Retina (tissue), 1 donor: ENCODE results near the gene POM121C.
"Not testable (repeated sequence)": the region's sequence is repeated elsewhere in the genome, so short reads cannot be mapped to it uniquely, and the experiment has no call there.

ENCODE experiments used
- DNase-seq: peaks from one replicate; pipeline ENCODE4 v3.0.0-alpha.2; 2016

The POM121C gene

DNA sequence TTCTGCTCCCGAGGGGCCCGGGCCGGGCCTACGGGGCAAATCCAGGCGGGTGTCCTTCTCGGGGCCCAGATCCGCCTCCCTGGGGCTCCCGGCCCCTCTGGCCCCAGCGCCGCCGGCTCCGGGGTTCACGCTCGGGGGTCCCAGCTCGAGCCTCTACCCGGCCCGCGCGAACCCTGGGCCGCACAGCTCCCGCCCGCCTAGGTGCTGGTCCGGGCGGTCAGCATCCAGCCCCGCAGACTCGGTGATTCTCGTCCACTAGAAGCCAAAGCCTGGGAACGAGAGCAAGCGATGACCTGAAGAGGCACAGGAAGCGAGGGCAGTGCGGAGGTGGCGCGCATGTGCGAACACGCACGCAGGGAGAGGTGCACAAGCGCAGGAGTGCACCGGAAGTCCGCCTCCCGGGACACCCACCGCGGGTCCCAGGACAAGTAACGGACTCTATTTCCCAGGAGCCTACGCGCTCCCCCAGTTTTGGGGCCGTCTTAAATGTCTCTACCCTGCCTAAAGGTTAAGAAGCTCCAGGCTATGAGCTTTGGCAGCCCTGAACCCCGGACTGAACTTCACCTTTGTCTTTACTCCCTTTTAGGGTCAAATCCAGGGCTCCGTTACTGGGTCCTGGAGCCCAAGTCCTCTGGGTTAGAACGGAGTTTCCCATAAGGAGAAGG, at the start of gene POM121C:
Gene POM121C, minus strand, starts transcription at position 321 of the 665 bp plus-strand sequence. CDS start 44,803 bp downstream, outside the sequence.
- peak; percentile 92 for DNase-seq

DNA sequence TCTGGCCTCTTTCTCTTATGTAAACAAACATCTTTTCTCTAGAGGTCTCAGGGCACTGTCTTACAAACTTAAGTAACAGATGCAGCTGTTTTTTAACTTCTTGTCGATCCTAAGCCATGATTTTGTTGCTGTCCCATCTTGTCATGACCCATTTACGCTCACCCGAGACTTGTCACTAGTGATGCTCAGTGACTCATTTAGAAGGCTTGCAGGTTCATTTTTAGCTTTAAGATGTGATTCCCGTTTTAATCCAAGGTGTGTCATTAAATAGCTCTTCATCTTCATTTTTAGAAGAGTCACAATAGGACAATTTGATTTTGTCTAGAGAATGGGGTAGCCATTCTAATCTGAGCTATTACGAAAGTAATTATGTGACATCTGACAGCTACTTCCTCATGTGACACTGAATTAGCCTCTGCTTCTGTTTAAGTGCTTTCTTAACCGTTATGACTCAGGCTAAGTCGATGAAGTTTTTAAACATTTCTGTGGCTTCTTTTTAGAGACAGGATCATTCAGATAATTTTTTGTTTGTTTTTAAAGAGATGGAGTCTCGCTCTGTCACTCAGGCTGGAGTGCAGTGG, 48.7 kb upstream of the POM121C start:
- DNase-seq = no peak

DNA sequence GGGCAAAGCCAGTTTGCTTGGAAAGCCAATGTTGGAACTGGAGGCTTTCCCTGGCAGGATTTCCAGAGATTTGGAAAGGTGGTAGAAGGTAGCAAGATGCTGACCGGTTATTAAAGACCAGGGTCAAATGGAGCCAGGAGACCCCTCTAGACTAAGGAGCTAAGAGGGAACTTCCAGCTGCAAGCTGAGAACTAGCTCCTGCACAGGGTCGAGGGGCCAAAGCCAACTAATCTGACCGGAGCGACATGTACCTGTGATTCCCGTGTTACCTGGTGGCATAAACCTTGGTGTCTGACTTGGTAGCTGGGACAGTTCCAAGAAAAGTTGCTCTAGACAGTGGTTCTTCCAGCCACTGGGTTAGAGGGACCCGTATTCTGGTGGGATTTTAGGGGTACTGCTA, 47.8 kb upstream of the POM121C start:
- DNase-seq = no peak

DNA sequence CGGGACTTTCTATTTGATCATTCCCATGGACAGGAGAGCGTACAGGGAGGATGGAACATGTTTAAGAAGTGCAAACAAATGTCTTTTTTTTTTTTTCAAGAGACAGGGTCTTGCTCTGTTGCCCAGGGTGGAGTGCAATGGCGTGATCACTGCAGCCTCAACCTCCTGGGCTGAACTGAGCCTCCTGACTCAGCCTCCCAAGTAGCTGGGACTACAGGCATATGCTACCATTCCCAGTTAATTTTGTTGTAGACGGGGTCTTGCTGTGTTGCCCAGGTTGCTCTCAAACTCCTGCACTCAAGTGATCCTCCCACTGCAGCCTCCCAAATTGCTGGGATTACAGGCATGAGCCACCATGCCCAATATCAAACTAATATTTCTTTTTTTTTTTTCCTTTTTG, 46.5 kb upstream of the POM121C start:
- no peak for DNase-seq

DNA sequence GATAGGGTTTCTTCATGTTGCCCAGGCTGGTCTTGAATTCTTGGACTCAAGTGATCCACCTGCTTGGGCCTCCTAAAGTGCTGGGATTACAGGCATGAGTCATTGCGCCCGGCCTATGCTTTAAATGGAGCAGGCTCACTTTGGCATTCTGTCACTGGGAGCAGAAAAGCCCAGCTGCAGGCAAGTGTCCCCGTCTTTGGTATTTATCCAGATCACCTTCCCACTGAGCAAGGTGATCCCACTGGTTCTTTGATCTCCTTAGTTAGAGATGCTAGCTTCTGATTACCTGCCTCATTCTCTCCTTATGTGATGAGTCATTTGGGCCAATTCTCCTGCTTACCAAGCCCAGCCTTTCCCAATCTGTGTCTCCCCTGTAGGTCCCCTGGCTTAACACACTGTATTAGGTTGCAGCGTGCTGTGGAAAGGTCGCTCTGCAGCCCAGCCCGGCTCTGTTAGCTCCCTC, 45.3 kb upstream of the POM121C start:
- no peak for DNase-seq

DNA sequence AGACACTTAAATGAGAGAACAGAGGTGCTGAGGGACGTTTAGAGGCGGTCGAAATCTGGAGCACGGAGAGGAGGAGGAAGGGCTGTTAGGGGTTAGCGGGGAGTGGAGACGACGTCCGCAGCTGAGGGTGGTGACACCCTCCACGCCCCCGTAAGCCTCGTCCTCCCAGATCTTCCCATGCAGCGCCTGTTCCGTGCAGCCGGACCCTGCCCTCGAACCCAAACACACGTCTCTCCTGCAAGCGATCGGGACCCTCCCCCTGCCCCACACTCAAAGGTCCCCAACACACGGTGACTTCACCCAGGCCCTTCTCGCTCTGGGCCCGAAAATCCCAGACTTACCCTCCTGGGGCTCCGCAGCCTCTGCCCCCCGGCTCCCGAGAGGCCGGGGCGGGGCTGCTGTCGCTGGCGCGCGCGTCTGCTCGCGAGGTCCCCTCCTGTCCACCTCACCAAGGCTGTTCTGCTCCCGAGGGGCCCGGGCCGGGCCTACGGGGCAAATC, 41.2 kb upstream of the POM121C start:
- peak; percentile 53 for DNase-seq

DNA sequence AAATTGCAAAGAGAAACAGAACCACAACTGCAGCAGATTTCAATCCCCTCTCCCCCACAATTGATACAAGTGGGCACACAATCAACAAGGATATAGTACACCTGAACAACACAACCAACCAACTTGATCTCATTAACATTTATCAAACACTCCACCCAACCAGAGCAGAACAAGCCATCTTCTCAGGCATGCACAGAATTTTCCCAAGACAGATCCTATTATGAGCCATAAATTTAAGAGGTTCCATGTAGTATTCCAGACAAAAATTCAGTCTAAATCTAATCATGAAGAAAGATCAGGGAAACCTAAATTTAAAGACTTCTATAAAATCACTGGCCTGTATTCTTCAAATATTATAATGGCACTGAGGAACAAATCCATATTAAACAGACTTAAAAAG, 35.6 kb upstream of the POM121C start:
- DNase-seq = not testable (repeated sequence)

DNA sequence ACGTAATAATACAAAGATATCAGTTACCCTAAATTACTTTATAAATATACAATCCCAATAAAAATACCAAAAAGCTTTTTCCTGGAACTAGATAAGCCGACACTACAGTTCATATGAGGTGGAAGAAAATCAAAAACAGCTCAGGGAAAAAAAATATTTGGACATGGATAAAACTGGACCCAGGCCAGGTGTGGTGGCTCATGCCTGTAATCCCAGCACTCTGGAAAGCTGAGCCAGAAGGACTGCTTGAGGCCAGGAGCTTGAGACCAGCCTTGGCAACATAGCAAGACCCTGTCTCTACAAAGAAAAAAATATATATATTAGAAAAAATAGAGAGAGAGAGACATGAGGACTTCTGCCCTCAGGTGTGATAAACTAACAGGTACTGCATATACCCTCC, 32.7 kb upstream of the POM121C start:
- not testable (repeated sequence) for DNase-seq

DNA sequence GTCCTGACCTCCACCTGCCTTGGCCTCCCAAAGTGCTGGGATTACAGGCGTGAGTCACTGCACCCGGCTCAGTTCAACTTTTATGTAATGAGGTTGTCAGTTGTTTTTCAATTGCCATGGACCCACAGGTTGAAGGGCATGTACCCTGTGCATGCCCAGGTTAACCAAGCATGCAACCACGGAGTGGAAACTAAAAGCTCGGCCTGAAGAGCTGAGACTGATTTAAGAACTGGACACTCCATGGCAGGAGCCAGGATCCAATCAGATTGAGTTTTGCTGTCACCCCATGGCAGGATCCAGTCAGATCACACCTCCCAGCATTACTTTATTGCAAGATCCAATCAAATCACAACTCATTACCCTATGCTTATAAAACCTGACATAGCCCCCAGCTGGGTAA, 22.9 kb upstream of the POM121C start:
- DNase-seq = not testable (repeated sequence)

DNA sequence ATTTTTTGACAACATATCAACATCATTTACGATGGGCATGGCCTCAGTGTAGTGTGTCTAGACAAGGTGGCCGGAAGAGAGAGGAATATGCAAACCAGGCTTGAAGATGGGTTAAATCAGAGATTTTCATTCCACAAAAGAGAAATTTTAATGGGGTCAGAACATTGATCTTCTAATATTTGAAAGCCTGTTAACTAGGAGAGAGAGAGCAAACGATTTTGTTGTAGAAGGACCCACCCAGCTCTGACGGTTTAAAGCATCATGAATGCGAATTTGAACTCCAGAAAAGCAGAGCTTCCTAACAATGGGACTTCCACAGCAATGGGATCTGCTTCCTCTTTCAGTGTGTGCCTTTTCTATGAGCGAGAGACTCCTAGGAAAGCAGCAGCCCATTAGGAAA, 5.9 kb upstream of the POM121C start, which contains the start of gene SPDYE5:
Gene SPDYE5, plus strand, starts transcription at position 301 of the 400 bp plus-strand sequence. CDS start 1,728 bp downstream, outside the sequence.
- not testable (repeated sequence) for DNase-seq

DNA sequence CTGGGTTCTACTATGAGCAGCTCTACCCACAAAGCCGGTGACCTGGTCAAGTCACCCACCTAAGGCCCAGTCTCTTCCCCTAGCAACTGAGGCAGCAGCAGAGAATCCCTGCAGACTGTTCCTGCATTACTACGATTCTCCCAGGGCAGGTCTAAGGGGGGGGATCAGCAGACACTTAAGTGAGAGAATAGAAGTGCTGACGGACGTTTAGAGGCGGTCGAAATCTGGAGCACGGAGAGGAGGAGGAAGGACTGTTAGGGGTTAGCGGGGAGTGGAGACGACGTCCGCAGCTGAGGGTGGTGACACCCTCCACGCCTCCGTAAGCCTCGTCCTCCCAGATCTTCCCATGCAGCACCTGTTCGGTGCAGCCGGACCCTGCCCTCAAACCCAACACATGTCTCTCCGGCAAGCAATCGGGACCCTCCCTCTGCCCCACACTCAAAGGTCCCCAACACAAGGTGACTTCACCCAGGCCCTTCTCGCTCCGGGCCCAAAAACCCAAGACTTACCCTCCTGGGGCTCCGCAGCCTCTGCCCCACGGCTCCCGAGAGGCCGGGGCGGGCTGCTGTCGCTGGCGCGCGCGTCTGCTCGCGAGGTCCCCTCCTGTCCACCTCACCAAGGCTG, 632 bp downstream of the POM121C start:
- DNase-seq = peak; percentile 50

DNA sequence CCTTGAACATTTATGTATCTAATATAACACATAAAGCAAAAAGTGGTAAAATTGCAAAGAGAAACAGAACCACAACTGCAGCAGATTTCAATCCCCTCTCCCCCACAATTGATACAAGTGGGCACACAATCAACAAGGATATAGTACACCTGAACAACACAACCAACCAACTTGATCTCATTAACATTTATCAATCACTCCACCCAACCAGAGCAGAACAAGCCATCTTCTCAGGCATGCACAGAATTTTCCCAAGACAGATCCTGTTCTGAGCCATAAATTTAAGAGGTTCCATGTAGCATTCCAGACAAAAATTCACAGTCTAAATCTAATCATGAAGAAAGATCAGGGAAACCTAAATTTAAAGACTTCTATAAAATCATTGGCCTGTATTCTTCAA, 5.8 kb downstream of the POM121C start:
- not testable (repeated sequence) for DNase-seq

DNA sequence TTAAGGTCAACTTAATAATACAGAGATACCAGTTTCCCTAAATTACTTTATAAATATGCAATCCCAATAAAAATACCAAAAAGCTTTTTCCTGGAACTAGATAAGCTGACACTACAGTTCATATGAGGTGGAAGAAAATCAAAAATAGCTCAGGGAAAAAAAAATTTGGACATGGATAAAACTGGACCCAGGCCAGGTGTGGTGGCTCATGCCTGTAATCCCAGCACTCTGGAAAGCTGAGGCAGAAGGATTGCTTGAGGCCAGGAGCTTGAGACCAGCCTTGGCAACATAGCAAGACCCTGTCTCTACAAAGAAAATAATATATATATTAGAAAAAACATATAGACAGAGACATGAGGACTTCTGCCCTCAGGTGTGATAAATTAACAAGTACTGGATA, 8.6 kb downstream of the POM121C start:
- DNase-seq = not testable (repeated sequence)

DNA sequence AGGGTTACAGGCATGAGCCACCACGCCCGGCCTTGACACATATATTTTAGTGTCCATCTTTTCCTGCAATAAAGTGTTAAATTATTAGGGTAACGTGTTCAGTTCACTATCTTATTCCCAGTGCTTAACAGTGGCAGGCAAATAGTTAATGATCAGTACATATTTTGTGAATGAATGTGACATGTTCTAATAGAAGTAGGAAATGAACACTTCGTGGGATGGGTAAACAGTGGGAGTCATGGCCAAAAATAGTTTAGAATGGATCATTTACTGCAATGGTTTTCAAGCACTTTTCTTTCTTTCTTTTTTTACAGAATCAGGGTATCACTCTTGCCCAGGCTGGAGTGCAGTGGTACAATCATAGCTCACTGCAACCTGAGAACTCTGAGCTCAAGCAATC, 15.9 kb downstream of the POM121C start:
- DNase-seq = not testable (repeated sequence)

DNA sequence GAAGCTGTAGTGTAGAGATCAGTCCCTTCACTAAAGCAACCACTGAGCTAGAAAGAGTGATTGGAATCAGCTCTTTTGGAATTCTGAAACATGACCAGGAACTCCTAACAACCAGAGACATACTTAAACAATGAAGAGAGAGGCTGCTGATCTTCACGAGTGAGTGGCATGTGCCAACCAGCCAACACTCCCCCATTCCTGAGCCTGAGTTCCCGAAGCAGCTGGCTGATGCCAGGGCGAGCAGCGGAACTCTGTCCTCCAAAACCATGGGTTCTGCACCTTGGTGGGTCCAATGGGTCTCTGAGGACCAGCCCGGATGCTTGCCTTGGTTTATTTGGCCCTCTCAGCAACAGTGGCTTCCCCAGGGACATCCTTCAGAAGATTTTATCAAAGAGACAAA, 25.6 kb downstream of the POM121C start:
- not testable (repeated sequence) for DNase-seq

DNA sequence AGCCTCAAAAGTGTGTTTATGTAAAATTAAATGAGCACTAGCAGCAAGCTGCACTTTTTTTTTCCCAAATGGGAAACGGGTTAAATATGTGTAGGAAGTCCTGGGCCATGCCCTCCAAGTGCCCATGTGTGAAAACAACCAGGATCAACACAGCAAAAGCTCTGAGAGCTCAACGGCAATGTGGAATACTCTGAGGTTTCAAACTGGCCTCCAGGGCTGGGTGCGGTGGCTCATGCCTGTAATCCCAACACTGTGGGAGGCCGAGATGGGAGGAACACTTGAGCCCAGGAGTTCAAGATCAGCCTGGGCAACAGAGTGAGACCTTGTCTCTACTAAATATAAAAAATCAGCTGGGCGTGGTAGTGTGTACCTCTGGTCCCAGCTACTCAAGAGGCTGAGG, 28.1 kb downstream of the POM121C start:
- not testable (repeated sequence) for DNase-seq

DNA sequence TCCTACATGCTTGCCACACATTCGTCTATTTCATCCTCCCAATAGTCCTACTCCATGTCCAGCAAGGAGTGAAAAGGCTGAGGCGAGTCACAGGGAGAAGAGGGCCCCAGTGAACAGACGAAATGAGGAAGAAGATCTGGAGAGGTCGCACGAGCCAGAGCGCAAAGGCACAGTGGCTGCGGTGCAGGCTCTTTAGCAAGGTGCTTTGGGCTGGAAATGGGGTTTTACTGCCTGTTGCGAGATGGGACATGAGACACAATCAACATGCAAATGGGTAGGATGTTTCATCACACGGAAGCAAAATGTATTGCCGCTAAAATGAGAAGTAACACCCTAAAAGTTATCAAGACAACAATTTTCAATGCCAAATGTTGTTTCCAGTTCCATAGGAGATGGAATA, 29.7 kb downstream of the POM121C start:
- DNase-seq = not testable (repeated sequence)

DNA sequence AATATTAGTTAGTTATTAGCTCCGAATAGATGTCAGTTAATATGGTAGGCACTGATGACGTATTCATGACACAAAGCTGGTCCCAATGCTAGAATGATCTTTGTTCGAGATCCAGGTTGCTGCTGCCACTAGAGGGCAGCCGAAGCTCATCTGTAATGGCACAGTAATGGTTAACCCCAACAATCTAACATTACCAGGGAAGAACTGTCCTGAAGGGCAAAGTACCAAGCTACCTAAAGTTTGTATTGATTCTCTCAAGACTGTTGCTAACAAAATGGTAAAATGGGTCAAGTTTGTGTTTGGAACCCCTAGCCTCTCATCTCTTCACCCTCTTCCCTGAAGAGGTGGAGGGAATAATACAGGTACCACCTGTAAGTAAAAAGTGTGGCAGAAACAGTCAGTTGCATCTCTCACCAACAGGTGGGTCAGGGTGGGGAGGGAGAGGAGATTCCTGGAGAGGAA, 33.6 kb downstream of the POM121C start:
- not testable (repeated sequence) for DNase-seq

DNA sequence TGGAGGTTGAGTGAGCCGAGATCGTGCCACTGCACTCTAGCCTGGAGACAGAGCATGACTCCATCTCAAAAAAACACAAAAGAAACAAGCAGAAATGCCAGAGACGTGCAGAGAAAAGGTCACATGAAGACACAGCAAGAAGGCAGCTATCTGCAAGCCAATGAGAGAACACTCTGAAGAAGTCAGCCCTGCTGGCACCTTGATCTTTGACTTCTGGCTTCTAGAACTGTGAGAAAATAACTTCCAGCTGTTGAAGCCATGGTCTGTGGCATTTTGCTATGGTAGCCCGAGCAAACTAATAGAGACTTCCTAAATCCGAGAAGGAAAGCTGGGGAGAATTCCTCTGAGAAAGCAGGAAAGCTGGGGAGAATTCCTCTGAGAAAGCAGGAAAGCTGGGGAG, 36.2 kb downstream of the POM121C start:
- not testable (repeated sequence) for DNase-seq

DNA sequence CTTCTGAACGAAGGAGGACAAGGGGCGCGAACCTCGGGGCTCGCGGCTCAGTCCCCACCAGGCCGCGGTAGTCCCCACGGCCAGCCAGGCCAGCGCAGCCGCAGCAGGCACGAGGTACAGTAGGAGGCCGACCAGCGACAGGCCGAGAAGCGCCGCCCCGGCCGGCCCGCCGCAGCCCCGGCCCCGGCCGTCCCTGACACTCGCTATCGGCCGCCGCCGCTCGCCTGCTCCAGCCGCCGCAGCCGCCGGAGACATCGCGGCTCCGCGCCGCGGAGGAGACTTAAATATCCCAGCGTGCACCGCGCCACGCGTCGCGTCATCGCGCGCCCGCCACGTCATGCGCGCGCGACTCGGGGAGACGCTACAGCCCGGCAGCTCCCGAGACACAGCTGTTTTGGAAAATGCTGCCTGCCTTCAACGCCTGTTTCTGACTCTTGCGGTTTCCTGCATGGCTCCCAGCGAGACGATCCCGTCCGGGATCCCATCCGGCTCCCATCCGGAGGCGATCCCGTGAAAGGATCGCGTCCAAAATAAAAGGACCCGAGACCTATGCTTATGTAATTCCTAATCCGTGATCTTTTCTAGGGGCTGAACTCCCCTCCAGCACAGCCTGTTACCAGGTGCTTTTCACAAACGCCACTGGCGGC, 43.5 kb downstream of the POM121C start:
- peak; percentile 59 for DNase-seq

DNA sequence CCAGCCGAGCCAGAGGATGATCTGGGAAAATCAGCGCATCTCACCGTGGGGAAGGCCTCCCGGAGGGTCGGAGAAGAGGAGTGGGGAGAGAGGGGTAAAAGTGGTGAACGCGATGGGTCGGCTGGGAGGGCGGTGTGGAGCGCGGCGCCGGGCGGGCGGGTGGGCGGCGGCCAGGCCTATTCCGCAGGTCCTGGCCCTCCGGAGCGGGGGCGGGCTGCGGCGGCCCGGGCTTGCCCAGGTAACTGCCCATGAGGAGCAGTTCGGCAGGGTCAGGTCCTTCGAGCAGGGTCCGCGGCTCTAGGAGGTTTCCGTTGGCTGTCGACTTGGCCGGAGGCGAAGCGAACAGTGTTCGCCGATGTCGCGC, 44.0 kb downstream of the POM121C start:
- not testable (repeated sequence) for DNase-seq

DNA sequence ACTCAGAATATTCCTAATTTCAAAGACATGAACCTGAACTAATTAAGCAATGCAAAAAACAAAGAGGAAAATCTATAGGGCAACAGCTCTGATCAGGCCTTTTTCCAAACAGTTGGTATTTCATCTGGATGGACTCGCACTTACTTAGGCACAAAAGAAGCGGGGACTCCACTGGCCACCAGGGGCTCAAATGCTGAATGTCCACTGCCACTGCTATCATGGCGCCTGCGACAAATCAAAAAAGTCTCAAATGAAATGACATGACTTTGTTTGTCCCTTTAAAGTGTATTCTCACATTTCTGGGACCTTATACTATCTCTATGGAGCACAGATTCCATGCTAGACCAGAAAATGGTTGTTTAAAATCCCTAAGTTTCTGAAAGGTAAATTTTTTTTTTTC, 47.1 kb downstream of the POM121C start:
- not testable (repeated sequence) for DNase-seq

DNA sequence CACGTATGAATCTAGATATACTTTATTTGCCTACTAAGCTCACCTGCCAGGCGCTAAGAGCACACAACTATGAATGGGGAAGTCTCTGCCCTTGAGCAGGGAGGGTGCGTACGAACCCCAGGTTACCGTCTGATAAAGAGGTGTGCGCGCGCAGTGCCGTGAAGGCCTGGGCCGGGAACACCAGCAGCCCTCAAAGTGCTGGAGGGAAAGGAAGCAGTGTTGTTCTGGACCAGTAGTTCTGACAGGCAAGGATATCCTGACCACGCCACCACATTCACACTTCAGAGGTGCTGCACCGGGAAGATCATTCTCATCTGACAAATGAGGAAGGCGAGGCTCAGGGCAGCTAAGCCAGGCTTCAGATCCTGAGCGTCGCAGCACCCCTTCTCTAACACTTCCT, 62.6 kb downstream of the POM121C start:
- DNase-seq = not testable (repeated sequence)
